NCI-H2081 treated with DMSO at 0.1 percent for 48 hours (cell line): ENCODE data around the gene NHERF2.

ENCODE experiments used
- DNase-seq: peaks from one replicate; lab custom pipeline; 2025; lab: John Stamatoyannopoulos, UW

Gene NHERF2

GRCh38 chr16:2082983-2083364, 56.3 kb downstream of the NHERF2 start:
- DNase-seq = no peak

- DNase-seq = no peak
Observed at GRCh38 chr16:2083409-2083808, 56.7 kb downstream of the NHERF2 start.

- no peak for DNase-seq
Observed at GRCh38 chr16:2083876-2084780, 57.4 kb downstream of the NHERF2 start.

- DNase-seq = no peak
Observed at GRCh38 chr16:2084895-2085625, 58.4 kb downstream of the NHERF2 start.

- no peak for DNase-seq
Observed at GRCh38 chr16:2085669-2086068, 59.0 kb downstream of the NHERF2 start.

GRCh38 chr16:2086106-2086742, 59.5 kb downstream of the NHERF2 start:
- DNase-seq = no peak

- no peak for DNase-seq
Observed at GRCh38 chr16:2086812-2087747, 60.4 kb downstream of the NHERF2 start.

- no peak for DNase-seq
Observed at GRCh38 chr16:2087748-2088631, 61.3 kb downstream of the NHERF2 start.
